Measurements from ENCODE around the gene ANO9. TPM values are rescaled to one million over a fixed set of nuclear protein-coding genes. Genes with fewer than 3 reads are reported as not detected.
"Not testable (repeated sequence)": the region's sequence is repeated elsewhere in the genome, so short reads cannot be mapped to it uniquely, and the experiment has no call there.

The ANO9 gene
- total and polyA plus RNA-seq, 9 donors, result 0.09 to 5.6 (median 0.37) TPM

- H3K4me3 ChIP-seq (ENCODE audit: low read length), result no peak overlapping the region
- WGBS (ENCODE audit: insufficient coverage), result 81% methylated on average over 7 of the region's 13 CpGs
- no peaks in the 10 kb centered on the region for H3K36me3 ChIP-seq (ENCODE audit: control insufficient read depth, insufficient read depth, low read length)
- no peak for DNase-seq
- peaks cover 25% of the 10 kb centered on the region for H3K4me1 ChIP-seq (ENCODE audit: control insufficient read depth, insufficient read depth, low read length)
- H3K27me3 ChIP-seq (ENCODE audit: control insufficient read depth, insufficient read depth, low read length), result no peaks in the 10 kb centered on the region
- no peaks in the 10 kb centered on the region for H3K9me3 ChIP-seq (replicated peaks; ENCODE audit: control insufficient read depth, low read depth, low read length)
- H3K27ac ChIP-seq (ENCODE audit: low read length), result no peak overlapping the region
Measured at GRCh38 chr11:472272-472671, 30.5 kb upstream of the ANO9 start.

- H3K4me3 ChIP-seq (ENCODE audit: low read length), result no peak overlapping the region
- no peaks in the 10 kb centered on the region for H3K27me3 ChIP-seq (ENCODE audit: control insufficient read depth, insufficient read depth, low read length)
- H3K9me3 ChIP-seq (replicated peaks; ENCODE audit: control insufficient read depth, low read depth, low read length), result no peaks in the 10 kb centered on the region
- no peak overlapping the region for H3K27ac ChIP-seq (ENCODE audit: low read length)
- no peaks in the 10 kb centered on the region for H3K36me3 ChIP-seq (ENCODE audit: control insufficient read depth, insufficient read depth, low read length)
- no peak for DNase-seq
- H3K4me1 ChIP-seq (ENCODE audit: control insufficient read depth, insufficient read depth, low read length), result peaks cover 19% of the 10 kb centered on the region
- 95% methylated on average over 58 of the region's 61 CpGs for WGBS (ENCODE audit: insufficient coverage)
Measured at GRCh38 chr11:471468-472145, 29.8 kb upstream of the ANO9 start.

- Histone ChIP-seq H3K9me3 (replicated peaks; ENCODE audit: control insufficient read depth, low read depth, low read length) (no peaks in the 10 kb centered on the region), H3K4me1 (ENCODE audit: control insufficient read depth, insufficient read depth, low read length) (peaks cover 11% of the 10 kb centered on the region), H3K4me3 (ENCODE audit: low read length) (no peak overlapping the region), H3K27me3 (ENCODE audit: control insufficient read depth, insufficient read depth, low read length) (no peaks in the 10 kb centered on the region), H3K36me3 (ENCODE audit: control insufficient read depth, insufficient read depth, low read length) (peaks cover 2% of the 10 kb centered on the region), H3K27ac (ENCODE audit: low read length) (no peak overlapping the region)
- peak; percentile 72 for DNase-seq
- WGBS (ENCODE audit: insufficient coverage), result 88% methylated on average over 15 of the region's 28 CpGs
Measured at GRCh38 chr11:469684-470560, 28.1 kb upstream of the ANO9 start.

GRCh38 chr11:469026-469683, 27.3 kb upstream of the ANO9 start:
- not testable (repeated sequence) for H3K36me3 ChIP-seq (ENCODE audit: control insufficient read depth, insufficient read depth, low read length); H3K27ac ChIP-seq (ENCODE audit: low read length); H3K4me3 ChIP-seq (ENCODE audit: low read length); H3K27me3 ChIP-seq (ENCODE audit: control insufficient read depth, insufficient read depth, low read length); DNase-seq; H3K9me3 ChIP-seq (replicated peaks; ENCODE audit: control insufficient read depth, low read depth, low read length)
- peaks cover 11% of the 10 kb centered on the region for H3K4me1 ChIP-seq (ENCODE audit: control insufficient read depth, insufficient read depth, low read length)
- WGBS (ENCODE audit: insufficient coverage), result 50% methylated on average over 15 of the region's 19 CpGs

- 70% methylated on average over 6 of the region's 6 CpGs for WGBS (ENCODE audit: insufficient coverage)
- Histone ChIP-seq H3K4me1 (ENCODE audit: control insufficient read depth, insufficient read depth, low read length) (peaks cover 11% of the 10 kb centered on the region), H3K36me3 (ENCODE audit: control insufficient read depth, insufficient read depth, low read length) (peaks cover 12% of the 10 kb centered on the region), H3K27ac (ENCODE audit: low read length) (no peak overlapping the region), H3K4me3 (ENCODE audit: low read length) (no peak overlapping the region), H3K9me3 (replicated peaks; ENCODE audit: control insufficient read depth, low read depth, low read length) (no peaks in the 10 kb centered on the region), H3K27me3 (ENCODE audit: control insufficient read depth, insufficient read depth, low read length) (no peaks in the 10 kb centered on the region)
- DNase-seq, result no peak
Measured at GRCh38 chr11:468493-468892, 26.7 kb upstream of the ANO9 start.

- Histone ChIP-seq H3K4me1 (ENCODE audit: control insufficient read depth, insufficient read depth, low read length) (peaks cover 11% of the 10 kb centered on the region), H3K36me3 (ENCODE audit: control insufficient read depth, insufficient read depth, low read length) (peaks cover 12% of the 10 kb centered on the region), H3K27ac (ENCODE audit: low read length) (no peak overlapping the region), H3K9me3 (replicated peaks; ENCODE audit: control insufficient read depth, low read depth, low read length) (no peaks in the 10 kb centered on the region), H3K4me3 (ENCODE audit: low read length) (no peak overlapping the region), H3K27me3 (ENCODE audit: control insufficient read depth, insufficient read depth, low read length) (no peaks in the 10 kb centered on the region)
- 74% methylated on average over 10 of the region's 12 CpGs for WGBS (ENCODE audit: insufficient coverage)
- no peak for DNase-seq
Measured at GRCh38 chr11:468036-468435, 26.2 kb upstream of the ANO9 start.

GRCh38 chr11:465896-466530, 24.2 kb upstream of the ANO9 start:
- DNase-seq, result no peak
- WGBS (ENCODE audit: insufficient coverage), result 93% methylated on average over 5 of the region's 9 CpGs
- no peaks in the 10 kb centered on the region for H3K9me3 ChIP-seq (replicated peaks; ENCODE audit: control insufficient read depth, low read depth, low read length)
- no peak overlapping the region for H3K27ac ChIP-seq (ENCODE audit: low read length)
- H3K4me1 ChIP-seq (ENCODE audit: control insufficient read depth, insufficient read depth, low read length), result peaks cover 11% of the 10 kb centered on the region
- H3K36me3 ChIP-seq (ENCODE audit: control insufficient read depth, insufficient read depth, low read length), result peaks cover 27% of the 10 kb centered on the region
- H3K27me3 ChIP-seq (ENCODE audit: control insufficient read depth, insufficient read depth, low read length), result no peaks in the 10 kb centered on the region
- H3K4me3 ChIP-seq (ENCODE audit: low read length), result no peak overlapping the region

GRCh38 chr11:464316-464715, 22.5 kb upstream of the ANO9 start:
- H3K4me1 ChIP-seq (ENCODE audit: control insufficient read depth, insufficient read depth, low read length), result peaks cover 15% of the 10 kb centered on the region
- no peak overlapping the region for H3K27ac ChIP-seq (ENCODE audit: low read length)
- no peaks in the 10 kb centered on the region for H3K27me3 ChIP-seq (ENCODE audit: control insufficient read depth, insufficient read depth, low read length)
- WGBS (ENCODE audit: insufficient coverage), result 92% methylated on average over 22 of the region's 24 CpGs
- peaks cover 40% of the 10 kb centered on the region for H3K36me3 ChIP-seq (ENCODE audit: control insufficient read depth, insufficient read depth, low read length)
- no peaks in the 10 kb centered on the region for H3K9me3 ChIP-seq (replicated peaks; ENCODE audit: control insufficient read depth, low read depth, low read length)
- no peak overlapping the region for H3K4me3 ChIP-seq (ENCODE audit: low read length)
- no peak for DNase-seq

- H3K36me3 ChIP-seq (ENCODE audit: control insufficient read depth, insufficient read depth, low read length), result peaks cover 40% of the 10 kb centered on the region
Measured at GRCh38 chr11:462107-462890, 20.5 kb upstream of the ANO9 start.

More at GRCh38 chr11:462107-462890, 20.5 kb upstream of the ANO9 start:
- 93% methylated on average over 15 of the region's 16 CpGs for WGBS (ENCODE audit: insufficient coverage)
- no peaks in the 10 kb centered on the region for H3K27me3 ChIP-seq (ENCODE audit: control insufficient read depth, insufficient read depth, low read length)
- no peak overlapping the region for H3K27ac ChIP-seq (ENCODE audit: low read length)
- no peaks in the 10 kb centered on the region for H3K9me3 ChIP-seq (replicated peaks; ENCODE audit: control insufficient read depth, low read depth, low read length)
- no peak for DNase-seq
- H3K4me3 ChIP-seq (ENCODE audit: low read length), result no peak overlapping the region
- peaks cover 10% of the 10 kb centered on the region for H3K4me1 ChIP-seq (ENCODE audit: control insufficient read depth, insufficient read depth, low read length)
